GM19397 (cell line): ENCODE results near the gene MPHOSPH8.
"Not testable (repeated sequence)": the region's sequence is repeated elsewhere in the genome, so short reads cannot be mapped to it uniquely, and the experiment has no call there.

Experiments used
- ATAC-seq: cut with Tn5 transposase; IDR thresholded peaks from one replicate; pipeline ENCODE4 v1.9.1; 2021; ENCODE audit warnings: mild to moderate bottlenecking, moderate library complexity; ENCODE audit not compliant: unreplicated experiment

The MPHOSPH8 gene

DNA sequence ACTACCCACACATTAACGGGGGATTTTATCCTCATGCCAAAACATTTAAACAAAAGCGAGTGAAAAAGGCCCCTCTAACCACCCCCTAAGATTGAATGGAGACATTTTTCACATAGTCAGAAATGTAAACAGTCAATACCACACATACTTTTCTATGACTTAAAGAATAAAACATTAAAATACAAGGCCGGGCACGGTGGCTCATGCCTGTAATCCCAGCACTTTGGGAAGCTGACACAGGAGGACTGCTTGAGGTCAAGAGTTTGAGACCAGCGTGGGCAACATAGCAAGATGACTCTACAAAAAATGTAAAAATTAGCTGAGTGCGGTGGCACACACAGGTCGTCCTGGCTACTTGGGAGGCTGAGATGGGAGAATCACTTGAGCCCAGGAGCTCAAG is 47.3 kb downstream of the MPHOSPH8 start:
- ATAC-seq, result no peak

GRCh38 chr13:19681517-19681916 is 48.1 kb downstream of the MPHOSPH8 start:
- no peak for ATAC-seq

DNA sequence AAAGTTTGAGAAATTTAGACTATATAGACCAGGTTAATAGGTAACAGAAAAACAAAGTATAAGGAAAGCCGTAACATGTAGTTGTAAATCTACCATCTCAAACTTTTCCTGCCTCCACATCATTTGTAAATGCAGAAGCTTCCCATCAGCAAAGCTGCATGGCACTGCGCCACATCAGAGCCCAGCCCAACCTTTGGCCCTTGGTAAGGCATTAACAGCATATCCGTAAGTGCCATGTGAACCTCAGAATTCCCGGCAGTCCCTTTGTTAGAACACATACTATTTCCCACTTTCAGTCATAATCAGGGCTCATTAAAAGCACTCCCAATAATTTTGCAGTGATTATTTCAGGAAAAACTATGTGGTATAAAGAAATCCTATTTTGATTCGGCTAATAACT is 51.6 kb downstream of the MPHOSPH8 start:
- ATAC-seq, result no peak

DNA sequence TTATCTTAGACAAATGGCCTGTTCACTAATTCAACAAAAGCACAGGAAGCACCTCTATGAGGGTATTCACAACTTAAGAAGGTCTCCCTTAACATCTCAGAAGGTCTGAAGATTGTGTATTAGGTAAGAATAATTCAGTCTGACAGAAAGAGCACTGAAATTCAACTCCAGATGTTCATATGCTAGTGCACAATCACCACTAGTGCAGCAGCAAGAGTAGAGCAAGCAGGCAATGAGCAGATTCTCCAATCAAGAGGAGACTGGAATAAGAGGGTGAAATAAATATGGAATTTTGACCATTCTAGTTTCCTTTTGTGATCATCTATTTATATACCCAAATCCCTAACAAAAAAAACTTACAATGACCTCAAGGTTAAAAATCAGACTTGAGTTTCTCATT is 52.0 kb downstream of the MPHOSPH8 start:
- ATAC-seq, result no peak

GRCh38 chr13:19691447-19691846 is 58.0 kb downstream of the MPHOSPH8 start:
- ATAC-seq, result not testable (repeated sequence)

DNA sequence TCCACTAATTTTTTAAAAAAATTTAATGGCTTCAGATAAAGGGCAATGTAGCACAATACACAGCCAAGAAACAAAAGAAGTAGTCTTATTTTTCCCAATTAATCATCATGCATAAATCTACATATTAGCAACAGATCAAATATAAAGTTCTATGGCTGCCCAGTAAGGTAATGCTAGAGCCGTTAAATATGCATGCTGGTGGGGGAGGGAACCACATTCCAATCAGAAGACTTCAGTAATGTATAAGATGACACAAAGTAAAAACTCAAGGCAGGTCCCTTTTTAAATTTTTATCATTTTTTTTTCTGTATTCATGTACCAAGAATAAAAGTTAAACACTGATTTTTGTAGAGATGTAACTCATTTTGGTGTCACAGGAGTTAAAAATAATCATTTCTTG is 62.0 kb downstream of the MPHOSPH8 start:
- ATAC-seq, result no peak

DNA sequence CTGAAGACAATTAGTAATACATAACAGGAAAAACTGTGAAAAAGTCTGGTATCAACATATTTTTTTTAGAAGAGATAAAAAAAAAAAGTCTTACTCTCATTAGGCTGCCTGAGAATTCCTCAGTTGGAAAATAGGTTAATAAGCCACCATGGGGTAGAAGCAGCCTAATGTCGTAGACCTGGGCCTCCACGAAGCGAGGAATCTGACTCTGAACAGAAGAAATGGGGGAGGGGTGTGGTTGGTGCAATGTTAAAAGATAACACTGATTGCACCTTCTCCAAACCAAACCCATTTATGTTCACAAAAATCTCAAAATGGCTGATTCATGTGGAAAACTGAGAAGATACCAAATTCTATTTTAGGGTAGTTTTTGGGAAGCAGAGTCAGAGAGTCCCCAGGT is 62.4 kb downstream of the MPHOSPH8 start:
- ATAC-seq, result no peak

- ATAC-seq, result not testable (repeated sequence)
Observed at GRCh38 chr13:19700963-19701362, 67.5 kb downstream of the MPHOSPH8 start.

DNA sequence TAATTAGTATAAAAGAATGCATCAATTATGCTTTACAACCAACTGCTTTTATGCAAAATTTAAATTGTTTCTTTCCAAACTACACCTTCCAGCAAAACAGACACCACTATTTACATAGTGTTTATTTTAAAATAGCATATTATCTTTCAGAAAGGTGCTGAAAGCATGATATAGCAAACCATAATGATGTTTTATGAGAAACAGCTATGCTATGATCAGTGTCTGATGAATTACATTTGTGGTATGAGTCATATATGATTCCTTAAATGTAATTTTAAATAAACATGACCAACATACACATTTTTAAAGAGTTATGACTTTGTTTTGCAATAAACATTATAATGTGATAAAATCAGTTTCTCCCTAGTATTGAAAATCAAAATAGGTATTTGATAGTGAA is 68.2 kb downstream of the MPHOSPH8 start:
- ATAC-seq, result not testable (repeated sequence)

DNA sequence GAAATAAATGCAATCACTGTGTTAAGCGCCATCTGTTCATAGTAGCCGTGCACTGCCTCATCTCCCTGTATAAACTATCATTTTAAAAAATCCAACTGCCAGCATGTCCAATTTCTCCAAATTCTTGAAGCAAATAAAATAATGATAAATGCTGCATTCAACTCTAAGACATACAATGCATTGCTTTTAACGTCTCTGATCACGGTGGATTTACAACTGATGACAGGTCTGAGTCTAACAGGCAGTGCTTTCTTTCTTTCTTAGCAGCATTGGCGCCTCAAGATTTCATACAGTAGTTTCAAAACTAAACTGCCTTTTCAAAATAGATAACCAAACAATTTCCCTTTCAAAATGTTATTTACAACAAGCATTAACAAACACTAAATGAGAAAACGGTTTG is 70.8 kb downstream of the MPHOSPH8 start:
- ATAC-seq, result not testable (repeated sequence)

DNA sequence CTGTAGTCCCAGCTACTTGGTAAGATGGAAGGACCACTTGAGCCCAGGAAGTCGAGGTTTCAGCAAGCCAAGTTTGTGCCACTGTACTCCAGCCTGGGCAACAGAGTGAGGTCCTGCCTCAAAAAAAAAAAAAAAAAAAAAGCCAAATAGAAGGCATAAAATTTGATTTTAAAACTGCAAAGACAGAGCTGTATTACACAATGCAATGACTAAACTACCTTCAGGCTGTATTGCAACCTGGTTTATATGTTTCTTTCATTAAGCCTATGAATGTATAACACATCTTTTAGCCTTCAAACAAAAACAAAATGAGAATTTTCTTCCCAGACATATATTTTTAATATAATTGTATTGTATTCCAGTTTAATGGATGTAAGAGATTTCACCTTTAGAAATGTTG is 75.6 kb downstream of the MPHOSPH8 start:
- not testable (repeated sequence) for ATAC-seq

DNA sequence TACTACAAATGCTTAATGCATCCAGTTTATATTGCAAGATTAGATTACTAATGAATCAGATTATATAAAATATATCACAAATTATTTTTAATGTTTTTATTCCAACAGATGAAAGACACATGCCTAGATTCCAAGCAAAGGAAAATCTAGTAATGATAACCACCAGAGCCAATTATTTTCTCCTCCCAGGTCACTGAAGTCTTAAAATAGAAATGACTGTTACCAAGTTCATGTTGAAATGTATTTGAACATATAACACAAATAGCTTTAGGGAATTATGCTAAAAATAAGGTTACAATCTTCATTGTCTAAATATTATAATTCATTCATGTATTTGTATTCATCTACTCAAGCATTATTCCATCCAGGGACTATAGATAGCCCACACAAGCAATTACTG is 76.3 kb downstream of the MPHOSPH8 start:
- ATAC-seq, result not testable (repeated sequence)

DNA sequence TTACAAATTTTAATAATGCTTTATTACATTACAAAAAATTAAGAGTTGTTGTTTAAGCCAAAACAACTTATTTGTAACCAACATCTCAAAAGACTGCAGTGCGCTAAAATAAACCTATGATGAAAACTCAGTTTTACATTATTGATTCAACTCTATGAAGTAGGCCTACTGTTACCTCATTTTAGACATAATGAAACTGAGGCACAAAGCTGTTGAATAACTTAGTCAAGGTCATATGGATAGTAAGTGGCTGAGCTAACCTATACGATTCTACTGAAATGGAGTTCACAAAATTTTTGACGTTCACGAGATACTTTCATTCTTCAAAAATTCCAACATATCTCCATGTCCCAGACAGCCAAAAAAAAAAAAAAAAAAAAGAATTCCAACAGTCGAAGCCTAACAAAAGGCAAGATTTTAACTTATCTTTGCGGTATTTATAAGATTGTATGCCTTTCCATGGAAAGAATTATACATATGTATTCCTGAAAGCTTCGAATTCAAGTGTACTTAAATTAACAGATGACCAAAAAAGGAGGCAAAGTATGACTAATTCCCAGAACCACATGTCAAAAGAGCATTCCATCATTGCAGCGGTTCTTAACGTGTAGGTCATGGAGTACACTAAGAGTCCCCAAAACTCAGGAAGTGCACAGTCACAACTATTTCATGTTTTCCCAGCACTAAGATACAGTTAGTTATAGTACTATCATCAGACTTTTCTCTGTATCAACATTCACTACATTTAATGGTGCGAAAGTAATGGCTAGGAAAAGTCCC is 79.9 kb downstream of the MPHOSPH8 start:
- no peak for ATAC-seq

DNA sequence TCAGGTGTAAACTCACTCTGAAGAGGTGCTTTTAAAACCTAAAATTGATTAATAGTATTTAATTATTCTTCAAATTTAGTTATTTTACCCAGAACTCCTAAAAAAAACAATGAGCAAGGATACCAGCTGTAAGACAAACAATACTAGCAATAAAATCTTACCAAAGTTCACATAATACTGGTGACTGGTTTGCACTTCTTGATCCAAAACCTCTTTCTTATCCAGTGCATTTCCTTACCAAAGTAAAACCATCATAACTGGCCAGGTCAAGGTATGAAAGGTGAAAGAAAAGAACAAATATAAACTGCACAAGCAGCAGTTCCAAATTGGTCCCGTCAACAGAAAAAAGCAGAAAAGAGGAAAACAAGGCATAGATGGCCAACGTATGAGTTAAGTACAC is 86.6 kb downstream of the MPHOSPH8 start:
- no peak for ATAC-seq
